ENCODE data around the gene CGNL1.

The CGNL1 gene

DNA sequence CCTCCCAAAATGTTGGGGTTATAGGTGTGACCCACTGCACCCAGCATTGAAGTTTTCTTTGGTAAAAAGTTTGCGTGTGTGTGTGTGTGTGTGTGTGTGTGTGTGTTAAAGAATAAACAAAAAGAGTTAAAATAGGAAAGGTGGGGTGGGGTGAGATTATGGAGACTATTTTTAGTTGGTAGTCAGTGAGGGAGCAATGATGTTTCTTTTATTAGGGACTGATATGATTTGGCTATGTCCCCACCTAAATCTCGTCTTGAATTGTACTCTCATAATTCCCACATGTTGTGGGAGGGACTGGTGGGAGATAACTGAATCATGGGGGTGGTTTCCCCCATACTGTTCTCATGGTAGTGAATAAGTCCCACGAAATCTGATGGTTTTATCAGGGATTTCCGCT lies 92.2 kb downstream of the CGNL1 start:
- Histone ChIP-seq H3K4me1 (ENCODE audit: insufficient read depth, low read length) (no peaks in the 10 kb centered on the region), H3K27me3 (ENCODE audit: insufficient read depth, low read length, poor library complexity) (peaks cover 25% of the 10 kb centered on the region), H3K4me3 (ENCODE audit: low read depth in 1 of 2, low read length in 2 of 2) (no peak overlapping the region), H3K4me2 (ENCODE audit: insufficient read depth, low read length) (no peak overlapping the region), H3K79me2 (ENCODE audit: insufficient read depth, low read length) (no peaks in the 10 kb centered on the region), H3K9ac (ENCODE audit: low read depth, low read length) (no peak overlapping the region), H2AFZ (ENCODE audit: low read depth, low read length) (no peak overlapping the region), H4K20me1 (ENCODE audit: insufficient read depth, low read length) (no peaks in the 10 kb centered on the region), H3K27ac (ENCODE audit: low read length) (no peak overlapping the region), H3K9me3 (ENCODE audit: insufficient read depth, low read length, severe bottlenecking) (no peaks in the 10 kb centered on the region), H3K36me3 (ENCODE audit: insufficient read depth, low read length) (no peaks in the 10 kb centered on the region)
- ATAC-seq (ENCODE audit: insufficient read depth, low read depth) (no peak), DNase-seq (no peak)
- TF ChIP-seq, protein P1, sequence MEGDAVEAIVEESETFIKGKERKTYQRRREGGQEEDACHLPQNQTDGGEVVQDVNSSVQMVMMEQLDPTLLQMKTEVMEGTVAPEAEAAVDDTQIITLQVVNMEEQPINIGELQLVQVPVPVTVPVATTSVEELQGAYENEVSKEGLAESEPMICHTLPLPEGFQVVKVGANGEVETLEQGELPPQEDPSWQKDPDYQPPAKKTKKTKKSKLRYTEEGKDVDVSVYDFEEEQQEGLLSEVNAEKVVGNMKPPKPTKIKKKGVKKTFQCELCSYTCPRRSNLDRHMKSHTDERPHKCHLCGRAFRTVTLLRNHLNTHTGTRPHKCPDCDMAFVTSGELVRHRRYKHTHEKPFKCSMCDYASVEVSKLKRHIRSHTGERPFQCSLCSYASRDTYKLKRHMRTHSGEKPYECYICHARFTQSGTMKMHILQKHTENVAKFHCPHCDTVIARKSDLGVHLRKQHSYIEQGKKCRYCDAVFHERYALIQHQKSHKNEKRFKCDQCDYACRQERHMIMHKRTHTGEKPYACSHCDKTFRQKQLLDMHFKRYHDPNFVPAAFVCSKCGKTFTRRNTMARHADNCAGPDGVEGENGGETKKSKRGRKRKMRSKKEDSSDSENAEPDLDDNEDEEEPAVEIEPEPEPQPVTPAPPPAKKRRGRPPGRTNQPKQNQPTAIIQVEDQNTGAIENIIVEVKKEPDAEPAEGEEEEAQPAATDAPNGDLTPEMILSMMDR (IDR thresholded peaks at IDR 0.05; ENCODE audit: borderline replicate concordance, extremely low read depth, low read length, poor library complexity, severe bottlenecking), result no peak
- no peak for TF ChIP-seq EZH2 (IDR thresholded peaks at IDR 0.05; ENCODE audit: borderline replicate concordance, low read depth, low read length, severe bottlenecking)

DNA sequence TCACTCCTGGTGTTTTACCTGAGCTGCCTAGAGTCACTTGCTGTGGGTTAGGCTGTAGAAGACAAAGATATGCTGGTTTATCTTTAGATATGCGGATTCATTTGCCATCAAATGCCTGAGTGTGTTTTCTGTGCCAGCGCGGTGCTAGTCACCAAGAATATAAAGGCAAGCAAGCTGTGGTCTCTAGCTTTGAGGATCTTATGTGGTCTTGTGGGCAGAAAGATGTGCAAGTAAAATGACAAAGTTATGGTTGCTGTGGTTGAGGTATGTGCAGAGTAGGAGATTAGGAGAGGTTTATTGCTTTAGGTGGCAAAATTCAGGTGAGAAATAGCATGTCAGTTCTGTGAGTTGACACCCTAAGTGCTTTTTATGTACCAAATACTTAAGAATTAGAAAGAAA lies 94.2 kb downstream of the CGNL1 start:
- no peaks in the 10 kb centered on the region for H3K79me2 ChIP-seq (ENCODE audit: insufficient read depth, low read length)
- H3K27ac ChIP-seq (ENCODE audit: low read length), result no peak overlapping the region
- no peak overlapping the region for H3K9ac ChIP-seq (ENCODE audit: low read depth, low read length)
- no peaks in the 10 kb centered on the region; the same call in 1 of the 2 replicates for H4K20me1 ChIP-seq (ENCODE audit: insufficient read depth, low read length)
- ATAC-seq (ENCODE audit: insufficient read depth, low read depth), result no peak
- no peaks in the 10 kb centered on the region for H3K9me3 ChIP-seq (ENCODE audit: insufficient read depth, low read length, severe bottlenecking)
- DNase-seq, result no peak
- no peaks in the 10 kb centered on the region for H3K36me3 ChIP-seq (ENCODE audit: insufficient read depth, low read length)
- peaks cover 33% of the 10 kb centered on the region for H3K27me3 ChIP-seq (ENCODE audit: insufficient read depth, low read length, poor library complexity)
- H3K4me1 ChIP-seq (ENCODE audit: insufficient read depth, low read length), result no peaks in the 10 kb centered on the region
- no peak overlapping the region for H3K4me3 ChIP-seq (ENCODE audit: low read depth in 1 of 2, low read length in 2 of 2)
- H3K4me2 ChIP-seq (ENCODE audit: insufficient read depth, low read length), result no peak overlapping the region
- no peak for TF ChIP-seq EZH2 (IDR thresholded peaks at IDR 0.05; ENCODE audit: borderline replicate concordance, low read depth, low read length, severe bottlenecking)
- TF ChIP-seq, protein P1 (IDR thresholded peaks at IDR 0.05; ENCODE audit: borderline replicate concordance, extremely low read depth, low read length, poor library complexity, severe bottlenecking), result no peak
- H2AFZ ChIP-seq (ENCODE audit: low read depth, low read length), result no peak overlapping the region

DNA sequence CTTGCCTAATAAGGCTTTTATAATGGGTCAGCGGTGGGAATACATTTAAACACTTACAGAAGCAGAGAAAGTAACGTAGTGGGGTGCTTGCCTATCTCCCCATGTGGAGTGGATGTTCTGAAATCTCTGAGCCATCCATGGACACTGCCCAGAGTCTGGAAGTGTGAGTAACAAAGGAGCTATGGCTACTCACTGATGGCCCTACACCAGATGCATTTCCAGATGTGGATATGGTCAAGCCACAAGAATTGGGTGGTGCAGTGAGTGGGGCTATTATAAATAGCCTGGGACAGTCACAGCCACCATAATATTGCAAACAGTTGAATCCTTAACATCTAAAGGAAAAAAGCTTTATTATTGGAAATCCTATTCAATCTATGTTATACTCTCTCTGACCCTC lies 96.6 kb downstream of the CGNL1 start:
- H3K27ac ChIP-seq (ENCODE audit: low read length), result no peak overlapping the region
- no peak overlapping the region for H3K4me3 ChIP-seq (ENCODE audit: low read depth in 1 of 2, low read length in 2 of 2)
- TF ChIP-seq EZH2 (IDR thresholded peaks at IDR 0.05; ENCODE audit: borderline replicate concordance, low read depth, low read length, severe bottlenecking), result no peak
- TF ChIP-seq, protein P1 (IDR thresholded peaks at IDR 0.05; ENCODE audit: borderline replicate concordance, extremely low read depth, low read length, poor library complexity, severe bottlenecking), result no peak
- H3K27me3 ChIP-seq (ENCODE audit: insufficient read depth, low read length, poor library complexity), result peaks cover 41% of the 10 kb centered on the region
- H3K4me1 ChIP-seq (ENCODE audit: insufficient read depth, low read length), result no peaks in the 10 kb centered on the region
- no peak for ATAC-seq (ENCODE audit: insufficient read depth, low read depth)
- no peaks in the 10 kb centered on the region for H3K79me2 ChIP-seq (ENCODE audit: insufficient read depth, low read length)
- H4K20me1 ChIP-seq (ENCODE audit: insufficient read depth, low read length), result no peaks in the 10 kb centered on the region; the same call in 1 of the 2 replicates
- no peaks in the 10 kb centered on the region for H3K9me3 ChIP-seq (ENCODE audit: insufficient read depth, low read length, severe bottlenecking)
- no peak for DNase-seq
- H3K36me3 ChIP-seq (ENCODE audit: insufficient read depth, low read length), result no peaks in the 10 kb centered on the region
- no peak overlapping the region for H2AFZ ChIP-seq (ENCODE audit: low read depth, low read length)
- no peak overlapping the region for H3K4me2 ChIP-seq (ENCODE audit: insufficient read depth, low read length)
- H3K9ac ChIP-seq (ENCODE audit: low read depth, low read length), result no peak overlapping the region

DNA sequence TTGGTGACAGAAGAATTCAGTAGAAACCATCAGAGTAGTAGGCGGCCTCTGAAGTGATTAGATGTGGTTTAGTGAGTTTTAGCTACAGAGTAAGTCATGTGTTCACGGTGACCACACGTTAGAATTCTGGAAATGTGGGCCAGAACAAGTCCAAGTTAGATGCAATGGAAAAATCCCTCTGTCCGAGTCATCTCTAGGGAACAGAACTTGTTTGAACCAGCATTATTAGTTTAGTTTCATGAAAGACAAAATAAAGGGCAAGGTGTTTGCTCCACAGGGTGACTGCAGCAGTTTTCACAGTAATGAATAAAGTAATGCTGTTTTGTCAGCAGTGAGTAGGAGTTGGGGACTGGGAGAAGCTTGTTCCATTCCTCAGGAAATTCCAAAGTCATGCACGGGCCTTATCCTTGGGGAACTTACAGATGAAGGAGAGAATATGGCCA lies 100.2 kb downstream of the CGNL1 start:
- peaks cover 30% of the 10 kb centered on the region for H3K27me3 ChIP-seq (ENCODE audit: insufficient read depth, low read length, poor library complexity)
- no peaks in the 10 kb centered on the region for H3K9me3 ChIP-seq (ENCODE audit: insufficient read depth, low read length, severe bottlenecking)
- H3K9ac ChIP-seq (ENCODE audit: low read depth, low read length), result no peak overlapping the region
- H3K4me2 ChIP-seq (ENCODE audit: insufficient read depth, low read length), result no peak overlapping the region
- H3K36me3 ChIP-seq (ENCODE audit: insufficient read depth, low read length), result no peaks in the 10 kb centered on the region
- H3K4me1 ChIP-seq (ENCODE audit: insufficient read depth, low read length), result no peaks in the 10 kb centered on the region
- H2AFZ ChIP-seq (ENCODE audit: low read depth, low read length), result no peak overlapping the region
- no peak overlapping the region for H3K27ac ChIP-seq (ENCODE audit: low read length)
- no peaks in the 10 kb centered on the region; the same call in 1 of the 2 replicates for H4K20me1 ChIP-seq (ENCODE audit: insufficient read depth, low read length)
- H3K4me3 ChIP-seq (ENCODE audit: low read depth in 1 of 2, low read length in 2 of 2), result no peak overlapping the region
- ATAC-seq (ENCODE audit: insufficient read depth, low read depth) (no peak), DNase-seq (no peak)
- no peaks in the 10 kb centered on the region for H3K79me2 ChIP-seq (ENCODE audit: insufficient read depth, low read length)
- TF ChIP-seq, protein P1 (IDR thresholded peaks at IDR 0.05; ENCODE audit: borderline replicate concordance, extremely low read depth, low read length, poor library complexity, severe bottlenecking), result no peak
- TF ChIP-seq EZH2 (IDR thresholded peaks at IDR 0.05; ENCODE audit: borderline replicate concordance, low read depth, low read length, severe bottlenecking), result no peak

All from DND-41 (cell line).